HEK293 (cell line): ENCODE measurements around the gene KCNK6.

Source experiments
- BCL11A ChIP-seq: fragments of 450-650 bp; formaldehyde crosslinking; IDR thresholded peaks from 2 replicates; pipeline ENCODE4 v1.5.1; 2016; ENCODE audit warnings: low read depth, missing biosample characterization, missing genetic modification characterization
- BCL11B ChIP-seq: fragments of 450-650 bp; formaldehyde crosslinking; IDR thresholded peaks from 2 replicates; pipeline ENCODE4 v1.5.1; 2016; ENCODE audit warnings: low read depth, missing biosample characterization, missing genetic modification characterization
- CTCF ChIP-seq: fragments of 450-650 bp; formaldehyde crosslinking; IDR thresholded peaks from 2 replicates; pipeline ENCODE4 v1.5.1; 2016; ENCODE audit warnings: missing biosample characterization, missing genetic modification characterization
- EGR2 ChIP-seq: fragments of 450-650 bp; formaldehyde crosslinking; IDR thresholded peaks from 2 replicates; pipeline ENCODE4 v1.5.1; 2016; ENCODE audit warnings: low read depth, missing biosample characterization, missing genetic modification characterization
- GFI1B ChIP-seq: fragments of 450-650 bp; formaldehyde crosslinking; IDR thresholded peaks from 2 replicates; pipeline ENCODE4 v1.5.1; 2016; ENCODE audit warnings: missing biosample characterization, missing genetic modification characterization
- IKZF3 ChIP-seq: fragments of 450-650 bp; IDR thresholded peaks from 2 replicates; pipeline ENCODE4 v1.5.0; 2018; ENCODE audit warnings: missing biosample characterization, mild to moderate bottlenecking, missing genetic modification characterization, moderate library complexity
- KLF1 ChIP-seq: fragments of 450-650 bp; formaldehyde crosslinking; IDR thresholded peaks from 2 replicates; pipeline ENCODE4 v1.5.1; 2016; ENCODE audit warnings: missing biosample characterization, missing genetic modification characterization
- KLF8 ChIP-seq: fragments of 450-650 bp; formaldehyde crosslinking; IDR thresholded peaks from 2 replicates; pipeline ENCODE4 v1.5.1; 2016; ENCODE audit warnings: missing biosample characterization, missing genetic modification characterization
- MEIS1 ChIP-seq: sonication (generic); formaldehyde crosslinking; IDR thresholded peaks from 2 replicates; pipeline ENCODE4 v1.8.1; 2022; ENCODE audit warnings: missing genetic modification reagents, mild to moderate bottlenecking, borderline replicate concordance
- PATZ1 ChIP-seq: fragments of 450-650 bp; formaldehyde crosslinking; IDR thresholded peaks from 2 replicates; pipeline ENCODE4 v1.5.1; 2016; ENCODE audit warnings: missing biosample characterization, missing genetic modification characterization
- SP2 ChIP-seq: fragments of 450-650 bp; formaldehyde crosslinking; IDR thresholded peaks from 2 replicates; pipeline ENCODE4 v1.5.1; 2016; ENCODE audit warnings: missing biosample characterization, missing genetic modification characterization
- TRIM28 ChIP-seq: IDR thresholded peaks from 2 replicates; pipeline ENCODE4 v1.6.1; 2011; ENCODE audit warnings: low read length, control low read depth, borderline replicate concordance
- TSHZ1 ChIP-seq: fragments of 450-650 bp; formaldehyde crosslinking; IDR thresholded peaks from 2 replicates; pipeline ENCODE4 v1.5.1; 2016; ENCODE audit warnings: missing biosample characterization, missing genetic modification characterization, borderline replicate concordance
- ZBTB1 ChIP-seq: fragments of 450-650 bp; formaldehyde crosslinking; IDR thresholded peaks from 2 replicates; pipeline ENCODE4 v1.5.1; 2016; ENCODE audit warnings: missing biosample characterization, missing genetic modification characterization
- ZBTB17 ChIP-seq: fragments of 450-650 bp; formaldehyde crosslinking; IDR thresholded peaks from 2 replicates; pipeline ENCODE4 v1.5.1; 2016; ENCODE audit warnings: missing biosample characterization, missing genetic modification characterization
- ZBTB8A ChIP-seq: fragments of 450-650 bp; formaldehyde crosslinking; IDR thresholded peaks from 2 replicates; pipeline ENCODE4 v1.5.1; 2016; ENCODE audit warnings: missing biosample characterization, missing genetic modification characterization
- ZNF112 ChIP-seq: fragments of 450-650 bp; formaldehyde crosslinking; IDR thresholded peaks from 2 replicates; pipeline ENCODE4 v1.5.0; 2017; ENCODE audit warnings: missing biosample characterization, missing genetic modification characterization
- ZNF169 ChIP-seq: fragments of 450-650 bp; formaldehyde crosslinking; IDR thresholded peaks from 2 replicates; pipeline ENCODE4 v1.5.1; 2016; ENCODE audit warnings: missing biosample characterization, missing genetic modification characterization
- ZNF26 ChIP-seq: fragments of 450-650 bp; formaldehyde crosslinking; IDR thresholded peaks from 2 replicates; pipeline ENCODE4 v1.5.1; 2016; ENCODE audit warnings: missing biosample characterization, missing genetic modification characterization
- ZNF404 ChIP-seq: fragments of 450-650 bp; formaldehyde crosslinking; IDR thresholded peaks from 2 replicates; pipeline ENCODE4 v1.5.1; 2017; ENCODE audit warnings: missing biosample characterization, missing genetic modification characterization
- ZNF449 ChIP-seq: fragments of 450-650 bp; formaldehyde crosslinking; IDR thresholded peaks from 2 replicates; pipeline ENCODE4 v1.5.1; 2017; ENCODE audit warnings: missing biosample characterization, mild to moderate bottlenecking, missing genetic modification characterization, moderate library complexity
- ZNF548 ChIP-seq: fragments of 450-650 bp; formaldehyde crosslinking; IDR thresholded peaks from 2 replicates; pipeline ENCODE4 v1.5.1; 2016; ENCODE audit warnings: missing biosample characterization, missing genetic modification characterization
- ZNF558 ChIP-seq: fragments of 450-650 bp; formaldehyde crosslinking; IDR thresholded peaks from 2 replicates; pipeline ENCODE4 v1.5.1; 2016; ENCODE audit warnings: missing biosample characterization, missing genetic modification characterization
- ZNF596 ChIP-seq: fragments of 450-650 bp; IDR thresholded peaks from 2 replicates; pipeline ENCODE4 v1.5.0; 2018; ENCODE audit warnings: missing biosample characterization, mild to moderate bottlenecking, missing genetic modification characterization, moderate library complexity
- ZNF664 ChIP-seq: fragments of 450-650 bp; formaldehyde crosslinking; IDR thresholded peaks from 2 replicates; pipeline ENCODE4 v1.5.1; 2016; ENCODE audit warnings: missing biosample characterization, missing genetic modification characterization
- ZNF777 ChIP-seq: fragments of 450-650 bp; formaldehyde crosslinking; IDR thresholded peaks from 2 replicates; pipeline ENCODE4 v1.5.1; 2017; ENCODE audit warnings: missing biosample characterization, missing genetic modification characterization, borderline replicate concordance
- ZSCAN18 ChIP-seq: fragments of 450-650 bp; formaldehyde crosslinking; IDR thresholded peaks from 2 replicates; pipeline ENCODE4 v1.5.1; 2016; ENCODE audit warnings: missing biosample characterization, missing genetic modification characterization
- ZSCAN30 ChIP-seq: fragments of 450-650 bp; IDR thresholded peaks from 2 replicates; pipeline ENCODE4 v1.5.1; 2018; ENCODE audit warnings: missing biosample characterization, mild to moderate bottlenecking, missing genetic modification characterization, moderate library complexity

Gene KCNK6

GRCh38 chr19:38319421-38320258 is at the start of gene KCNK6 (continued):
- TF ChIP-seq ZNF449 (tag by site-specific recombination) (peak; percentile 46; the same call in 1 of the 2 replicates), CTCF (tag by site-specific recombination) (peak; percentile 6; the same call in 1 of the 2 replicates), ZNF596 (tag by site-specific recombination) (peak; percentile 7; the same call in 1 of the 2 replicates), IKZF3 (tag by site-specific recombination) (no peak), ZBTB1 (tag by site-specific recombination) (no peak), ZSCAN30 (tag by site-specific recombination) (no peak), ZNF558 (tag by site-specific recombination) (no peak), ZSCAN18 (tag by site-specific recombination) (no peak), ZNF664 (tag by site-specific recombination) (no peak), TSHZ1 (no peak), ZNF777 (tag by site-specific recombination) (peak; percentile 28; the same call in 1 of the 2 replicates), TRIM28 (no peak), ZNF404 (no peak), ZBTB17 (0 out of 2 replicates have a peak, but pooled peaks have one; percentile 9), ZNF112 (tag by site-specific recombination) (no peak), KLF8 (tag by site-specific recombination) (0 out of 2 replicates have a peak, but pooled peaks have one; percentile 35), GFI1B (tag by site-specific recombination) (no peak), KLF1 (tag by site-specific recombination) (peak; percentile 18; the same call in 1 of the 2 replicates), BCL11A (tag by site-specific recombination) (no peak), EGR2 (peak; percentile 67), ZNF169 (tag by site-specific recombination) (no peak), ZNF26 (tag by site-specific recombination) (no peak), ZBTB8A (peak; percentile 87), BCL11B (tag by site-specific recombination) (no peak), SP2 (tag by site-specific recombination) (peak; percentile 64), MEIS1 (no peak), ZNF548 (tag by site-specific recombination) (no peak), PATZ1 (tag by site-specific recombination) (peak; percentile 53)
